TTC549 (cell line): ENCODE results near the gene IL17C.

Source experiments
- FAIRE-seq: peaks from 2 replicates; lab custom pipeline; 2012; peaks lifted over from hg19 to GRCh38; lab: Jason Lieb, UNC

IL17C gene

DNA sequence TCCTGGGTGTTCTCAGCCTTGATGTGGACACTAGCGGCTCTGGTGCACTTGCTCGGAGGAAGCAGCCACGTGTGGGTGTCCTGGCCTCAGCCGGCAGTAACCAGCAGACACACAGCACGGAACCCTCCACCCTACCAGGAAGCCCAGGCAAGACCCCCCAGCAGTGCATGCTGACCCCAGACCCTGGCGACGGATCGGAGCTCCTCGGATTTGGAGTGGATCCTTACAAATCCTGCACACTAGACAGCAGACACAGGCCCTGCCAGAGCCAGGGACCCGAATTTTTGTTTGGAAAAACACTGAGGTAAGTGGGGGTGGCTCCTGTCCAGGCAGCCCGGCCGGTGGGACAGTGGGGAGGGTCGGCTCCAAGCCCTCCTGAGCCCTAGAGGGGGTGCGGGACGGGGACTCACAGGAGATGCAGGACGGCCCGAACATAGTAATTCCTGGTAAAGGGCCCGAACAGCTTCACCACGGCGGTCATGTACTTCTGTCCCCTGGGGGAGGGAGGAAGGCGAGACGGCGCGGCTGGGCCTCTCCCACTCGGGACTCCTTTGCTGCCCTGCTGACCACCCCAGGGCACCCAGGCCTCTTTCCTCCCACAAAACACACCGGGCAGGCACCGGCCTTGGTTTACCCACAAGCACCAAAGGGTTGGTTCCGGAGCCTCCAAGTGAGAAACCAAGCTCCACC, 8.1 kb downstream of the IL17C start:
- no peak for FAIRE-seq

DNA sequence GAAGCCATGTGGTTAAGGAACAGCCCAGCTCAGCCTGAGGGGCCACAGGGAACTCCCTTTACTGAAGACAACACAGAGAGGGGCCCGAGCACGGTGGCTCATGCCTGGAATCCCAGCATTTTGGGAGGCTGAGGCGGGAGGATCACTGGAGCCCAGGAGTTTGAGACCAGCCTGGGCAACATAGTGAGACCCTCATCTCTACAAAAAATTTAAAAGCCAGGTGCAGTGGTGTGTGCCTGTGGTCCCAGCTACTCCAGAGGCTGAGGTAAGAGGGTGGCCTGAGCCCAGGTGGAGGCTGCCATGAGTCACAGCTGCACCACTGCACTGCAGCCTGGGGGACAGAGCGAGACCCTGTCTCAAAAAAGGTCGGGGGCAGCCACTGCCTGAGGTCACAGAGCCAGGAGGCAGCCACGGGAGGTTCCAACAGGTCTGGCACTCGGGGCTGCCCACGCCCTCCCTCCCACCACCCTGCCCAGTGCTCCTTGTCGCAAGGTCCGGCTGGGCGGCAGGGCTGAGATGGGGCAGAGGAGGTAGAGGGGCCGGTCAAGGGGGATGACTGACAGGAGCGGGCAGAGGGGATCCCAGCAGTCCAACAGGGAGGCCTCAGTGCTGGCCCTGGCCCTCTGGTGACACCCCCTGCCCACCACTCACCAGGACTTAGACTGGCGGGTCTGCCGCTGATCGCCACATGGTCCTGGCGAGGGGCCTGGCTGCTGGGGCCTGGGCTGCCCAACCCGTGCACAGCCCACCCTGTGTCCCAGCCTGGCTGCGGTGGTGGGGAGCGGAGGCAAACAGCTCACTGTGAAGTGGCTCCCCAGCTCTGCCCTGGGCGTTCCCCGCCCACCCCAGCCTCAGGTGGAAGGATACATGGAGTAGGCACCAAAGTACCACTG, 9.1 kb downstream of the IL17C start:
- no peak for FAIRE-seq

GRCh38 chr16:88649195-88649923, 11.0 kb downstream of the IL17C start:
- no peak for FAIRE-seq

DNA sequence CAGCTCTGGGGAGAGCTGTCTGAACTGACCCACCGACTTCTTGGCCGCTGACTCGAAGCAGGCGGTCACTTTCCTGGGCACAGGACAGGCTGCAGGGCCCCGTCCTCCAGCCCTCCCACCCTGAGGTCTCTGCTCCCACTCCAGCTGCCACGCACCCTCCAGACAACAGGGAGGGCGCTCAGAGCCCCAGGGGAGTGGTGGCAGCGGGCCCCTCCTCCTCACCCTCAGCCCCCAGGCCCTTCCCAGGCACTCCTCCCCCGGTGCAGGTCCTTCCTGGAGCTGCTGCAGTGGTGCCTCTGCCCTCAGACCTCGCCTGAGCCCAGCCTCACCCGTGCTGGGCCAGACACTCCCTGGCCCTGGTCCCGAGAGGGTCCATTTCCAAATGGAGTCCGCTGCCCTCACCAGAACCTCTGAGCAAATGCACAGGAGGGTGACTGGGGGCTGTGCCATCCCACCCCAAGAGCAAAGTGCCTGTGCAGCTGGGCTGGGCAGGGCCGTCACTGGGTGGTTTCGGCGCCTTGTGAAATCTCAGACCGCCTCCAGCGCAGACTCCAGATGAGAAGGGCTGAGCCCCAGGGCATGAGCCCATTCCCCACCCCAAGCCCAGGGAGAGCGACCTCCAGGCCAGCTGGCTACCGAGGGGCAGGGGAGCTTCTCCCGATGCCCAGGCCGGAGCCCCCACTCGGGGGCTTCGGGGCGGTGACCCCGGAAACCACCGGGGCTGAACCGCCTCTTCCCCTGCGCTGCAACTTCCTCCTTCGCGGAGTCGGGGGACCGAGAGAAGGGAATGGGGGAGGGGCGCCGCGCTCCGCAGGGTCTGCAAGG, 11.8 kb downstream of the IL17C start:
- no peak for FAIRE-seq

DNA sequence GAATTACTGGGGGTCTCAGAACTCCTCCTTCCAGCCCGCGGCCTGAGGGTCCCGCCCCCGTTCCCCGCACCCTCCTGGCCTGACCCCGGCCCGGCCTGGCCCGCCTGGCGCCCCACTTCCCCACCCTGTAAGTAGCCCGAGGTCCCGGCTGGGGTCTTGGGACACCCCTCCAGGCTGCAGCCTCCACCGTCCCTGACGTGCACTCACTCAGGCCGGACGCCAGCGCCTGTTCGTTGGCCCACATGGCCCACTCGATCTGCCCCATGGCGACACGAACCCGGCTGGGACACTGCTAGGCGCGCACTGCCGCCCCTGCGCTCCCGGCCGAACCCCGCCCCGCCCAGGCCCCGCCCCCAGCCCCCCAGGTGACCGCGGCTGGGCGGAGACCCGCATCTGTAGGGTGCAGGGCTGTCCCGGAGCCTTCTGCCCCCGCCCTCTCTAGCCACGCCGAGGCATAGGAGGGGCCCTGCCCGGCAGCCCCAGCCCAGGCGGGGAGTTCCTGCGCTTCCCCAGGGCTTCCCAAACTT, 12.4 kb downstream of the IL17C start, which contains the start of gene CYBA:
CYBA (minus strand) TSS at position 305 of the 527 bp plus-strand sequence; CDS start at position 265, 40 bp downstream.
- FAIRE-seq: no peak

- FAIRE-seq: no peak
Measured at GRCh38 chr16:88651276-88651988, 13.1 kb downstream of the IL17C start.

DNA sequence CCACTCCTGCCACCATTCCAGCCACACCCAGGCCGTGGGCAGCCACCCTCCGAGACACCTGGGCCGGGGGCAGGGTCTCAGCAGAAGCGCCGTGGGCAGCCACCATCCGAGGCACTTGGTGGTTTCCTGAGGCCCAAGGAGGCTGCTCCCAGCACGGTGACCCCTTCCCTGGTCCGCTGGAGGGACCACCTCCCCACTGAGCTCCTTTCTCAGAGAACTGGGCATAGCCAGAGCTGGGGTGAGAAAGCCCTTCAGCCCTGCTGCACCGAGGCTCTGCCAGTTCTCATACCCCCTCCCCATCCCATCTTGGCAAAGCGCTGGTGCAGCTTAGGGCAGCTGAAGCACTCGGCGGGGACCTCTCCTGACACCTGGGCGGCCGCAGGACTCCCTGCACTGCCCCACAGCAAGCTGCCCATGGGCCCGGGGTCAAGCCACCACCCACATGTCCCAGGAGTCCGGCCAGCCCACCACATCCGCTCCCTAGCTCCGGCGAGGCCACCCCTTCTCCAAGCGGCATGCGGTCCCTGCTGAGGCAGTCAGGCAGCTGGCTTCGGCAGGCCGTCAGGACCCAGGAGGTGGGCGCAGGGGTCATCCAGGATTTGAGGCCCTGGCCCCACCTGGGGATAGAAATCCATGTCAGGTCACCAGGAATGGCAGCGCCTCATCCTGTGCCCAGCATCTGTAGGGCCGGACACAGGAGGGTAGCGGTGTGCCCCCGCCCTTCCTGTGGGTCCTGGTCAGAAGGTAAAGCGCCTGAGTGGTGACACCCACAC, 13.8 kb downstream of the IL17C start:
- no peak for FAIRE-seq

DNA sequence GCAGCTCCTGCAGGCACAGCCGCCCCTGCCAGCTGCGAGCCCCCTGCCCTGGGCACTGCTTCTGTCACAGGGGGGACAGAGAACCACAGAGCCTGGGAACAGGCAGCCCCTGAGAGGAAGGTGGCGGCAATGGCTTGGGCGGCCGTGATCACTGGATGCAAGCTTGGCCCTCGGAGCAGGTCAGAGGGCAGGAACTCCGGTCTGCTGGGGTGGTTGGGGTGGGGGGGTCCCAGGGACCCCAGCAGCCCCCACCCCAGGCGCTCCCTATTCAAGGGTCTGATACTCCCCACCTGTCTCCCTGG, 14.3 kb downstream of the IL17C start:
- FAIRE-seq: no peak

DNA sequence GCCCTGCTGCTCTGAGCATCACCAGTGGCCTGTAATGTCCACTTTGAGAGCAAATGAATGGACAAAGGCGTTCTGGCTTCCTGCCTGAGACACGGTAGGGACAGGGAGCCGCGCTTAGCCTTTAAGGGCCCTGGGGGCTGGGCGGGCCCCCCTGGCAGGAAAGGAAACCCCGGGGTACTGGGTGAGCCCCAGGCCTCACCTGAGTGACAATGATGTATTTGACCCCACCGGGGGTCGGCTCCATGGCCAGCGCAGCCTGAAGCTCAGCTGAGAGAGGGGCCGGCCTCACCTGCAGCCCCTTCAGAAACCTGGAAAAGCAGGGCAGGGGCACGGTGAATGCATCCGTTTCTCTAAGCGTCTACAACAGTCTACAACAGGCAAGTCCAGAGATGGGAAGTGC, 14.7 kb downstream of the IL17C start:
- no peak for FAIRE-seq

- FAIRE-seq: no peak
Measured at GRCh38 chr16:88653596-88654362, 15.4 kb downstream of the IL17C start.

GRCh38 chr16:88654363-88655052, 16.1 kb downstream of the IL17C start:
- FAIRE-seq: no peak

GRCh38 chr16:88655053-88655732, 16.8 kb downstream of the IL17C start:
- no peak for FAIRE-seq

DNA sequence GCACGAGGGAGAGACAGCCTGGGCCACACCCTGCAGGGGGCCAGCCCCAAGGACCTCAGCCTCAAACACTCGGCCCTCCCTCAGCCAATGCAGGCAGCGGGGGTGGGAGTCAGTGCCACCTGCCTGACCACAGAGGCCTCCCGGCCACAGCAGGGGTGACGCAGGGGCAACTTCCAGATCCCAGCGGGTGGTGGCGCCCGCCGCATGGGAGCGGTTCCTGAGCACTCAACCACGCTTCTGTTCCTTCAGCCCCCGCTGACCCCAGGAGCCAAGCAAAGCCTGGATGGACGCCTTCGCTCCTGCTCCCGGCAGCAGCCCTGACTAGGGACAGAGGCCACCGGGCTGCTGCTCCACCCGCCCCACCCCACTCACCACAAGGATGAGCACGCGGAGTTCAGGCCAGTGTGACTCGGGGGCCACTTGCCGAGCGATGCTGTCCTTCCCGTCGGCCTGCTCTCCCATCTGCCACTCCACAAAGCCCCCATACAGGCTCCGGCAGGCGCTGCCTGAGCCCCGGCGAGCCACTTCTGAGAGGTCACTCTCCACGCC, 17.4 kb downstream of the IL17C start:
- no peak for FAIRE-seq

DNA sequence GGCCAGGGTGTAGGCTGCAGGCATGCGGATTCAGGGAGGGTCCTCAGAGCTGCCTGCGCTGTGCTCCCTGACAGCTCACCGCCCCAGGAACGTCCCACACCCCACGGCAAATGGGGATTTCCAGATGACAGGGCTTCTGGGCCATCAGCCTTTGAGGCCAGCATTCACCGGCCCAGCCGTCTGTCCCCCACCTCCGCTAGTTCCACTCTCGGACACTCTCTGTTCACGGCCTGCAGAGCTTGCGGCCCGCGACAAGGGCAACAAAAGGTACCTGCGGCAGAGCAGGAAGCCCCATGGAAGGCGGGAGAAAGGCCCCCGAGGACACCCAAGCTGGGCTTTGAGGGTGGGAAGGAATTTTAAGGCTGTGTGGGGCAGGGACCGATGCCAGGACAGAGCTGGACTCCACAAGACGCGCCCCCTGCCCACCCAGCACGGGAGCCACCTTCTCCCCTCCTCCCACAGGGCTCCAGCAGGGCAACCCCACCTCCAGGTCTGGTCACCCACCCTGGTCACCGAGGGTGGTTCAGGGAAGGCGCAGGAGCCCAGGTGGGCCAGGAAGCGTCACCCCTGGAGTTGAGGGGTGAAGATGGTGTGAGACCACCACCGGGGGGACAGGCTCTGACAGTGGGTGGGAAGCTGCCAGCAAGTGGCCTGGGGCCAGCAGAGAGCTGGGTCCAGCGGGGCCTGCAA, 18.1 kb downstream of the IL17C start:
- no peak for FAIRE-seq

DNA sequence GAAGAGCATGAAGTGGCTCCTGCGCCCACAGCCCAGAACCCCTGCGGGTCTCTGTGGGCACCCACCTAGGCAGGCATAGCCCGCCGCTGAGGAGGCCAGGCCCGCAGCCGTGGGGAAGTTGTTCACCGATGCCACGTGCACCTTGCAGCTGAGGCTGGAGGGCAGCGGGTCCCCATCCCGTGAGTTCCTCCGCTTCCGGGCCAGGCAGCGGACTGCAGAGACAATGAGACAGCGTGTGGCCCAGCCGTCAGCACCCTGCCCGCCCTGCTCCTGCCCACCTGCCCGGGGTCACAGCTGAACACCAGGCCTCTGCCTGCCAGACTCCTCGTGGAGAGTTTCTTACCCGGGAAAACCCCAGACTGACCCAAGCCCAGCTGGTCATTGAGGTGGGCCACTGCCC, 19.0 kb downstream of the IL17C start:
- FAIRE-seq: no peak

- no peak for FAIRE-seq
Measured at GRCh38 chr16:88658714-88659113, 20.3 kb downstream of the IL17C start.

GRCh38 chr16:88659160-88659559, 20.8 kb downstream of the IL17C start:
- FAIRE-seq: no peak

DNA sequence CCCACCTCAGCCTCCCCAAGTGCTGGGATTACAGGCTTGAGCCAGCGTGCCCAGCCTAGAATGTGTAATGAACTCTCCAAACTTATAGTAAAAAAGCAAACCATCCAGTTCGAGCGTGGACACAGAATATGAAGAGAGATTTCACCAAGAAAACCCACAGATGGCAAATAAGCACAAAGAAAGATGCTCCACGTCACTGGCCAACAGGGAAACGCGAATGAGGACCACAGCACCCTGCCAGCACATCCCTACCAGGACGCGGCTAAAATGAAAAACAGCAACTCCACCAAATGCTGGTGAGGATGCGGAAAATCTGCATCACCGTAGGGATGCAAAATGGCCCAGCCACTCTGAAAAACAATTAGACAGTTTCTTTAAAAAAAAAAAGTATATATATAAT, 23.1 kb downstream of the IL17C start:
- no peak for FAIRE-seq
